HG02840 (cell line): ENCODE data around the gene ZNF791.
A peak's percentile ranks its signal among the peaks of the same experiment; 100 is the strongest.
"Not testable (repeated sequence)": the region's sequence is repeated elsewhere in the genome, so short reads cannot be mapped to it uniquely, and the experiment has no call there.

Experiments
- ATAC-seq: cut with Tn5 transposase; IDR thresholded peaks from one replicate; pipeline ENCODE4 v1.9.1; 2021; ENCODE audit warnings: mild to moderate bottlenecking, moderate library complexity, moderate number of reproducible peaks; ENCODE audit not compliant: unreplicated experiment, low FRiP score

Gene ZNF791

GRCh38 chr19:12665281-12665573 lies 54.5 kb downstream of the ZNF791 start:
- no peak for ATAC-seq

- ATAC-seq, result no peak
Observed at GRCh38 chr19:12665671-12666264, 55.0 kb downstream of the ZNF791 start.

GRCh38 chr19:12666265-12667048 lies 55.7 kb downstream of the ZNF791 start, which contains the start of the genes MAN2B1 and WDR83:
TSS of gene MAN2B1 (minus strand) at chr19:12666742. CDS start at chr19:12666701, 41 bp downstream.
TSS of gene WDR83 (plus strand) at chr19:12666807. CDS start at chr19:12669791, 2,984 bp downstream.
- no peak for ATAC-seq

GRCh38 chr19:12667731-12668302 lies 57.1 kb downstream of the ZNF791 start:
- ATAC-seq, result no peak

GRCh38 chr19:12668346-12668745 lies 57.6 kb downstream of the ZNF791 start:
- ATAC-seq, result no peak

- peak; percentile 3 for ATAC-seq
Observed at GRCh38 chr19:12668932-12669269, 58.2 kb downstream of the ZNF791 start.

- ATAC-seq, result peak; percentile 52
Observed at GRCh38 chr19:12669270-12670158, 58.8 kb downstream of the ZNF791 start.

- ATAC-seq, result no peak
Observed at GRCh38 chr19:12670159-12670928, 59.6 kb downstream of the ZNF791 start.

- no peak for ATAC-seq
Observed at GRCh38 chr19:12672744-12673143, 62.0 kb downstream of the ZNF791 start.

- no peak for ATAC-seq
Observed at GRCh38 chr19:12675399-12675798, 64.7 kb downstream of the ZNF791 start.

GRCh38 chr19:12675940-12676339 lies 65.2 kb downstream of the ZNF791 start:
- ATAC-seq, result no peak

- no peak for ATAC-seq
Observed at GRCh38 chr19:12676384-12676792, 65.7 kb downstream of the ZNF791 start.

- ATAC-seq, result no peak
Observed at GRCh38 chr19:12676928-12677327, 66.2 kb downstream of the ZNF791 start.

- ATAC-seq, result not testable (repeated sequence)
Observed at GRCh38 chr19:12678039-12678438, 67.3 kb downstream of the ZNF791 start.

- ATAC-seq, result no peak
Observed at GRCh38 chr19:12680034-12680433, 69.3 kb downstream of the ZNF791 start.

GRCh38 chr19:12681074-12681987 lies 70.6 kb downstream of the ZNF791 start, which contains the start of gene DHPS:
TSS of gene DHPS (minus strand) at chr19:12681880. CDS start at chr19:12681766, 114 bp downstream.
- peak; percentile 77 for ATAC-seq
